Peyer's patch (tissue), 4 donors: ENCODE measurements around the gene SLC6A16. TPM values are rescaled to one million over a fixed set of nuclear protein-coding genes. Genes with fewer than 3 reads are reported as not detected.

Source experiments
- DNase-seq, 3 donors: peaks; one replicate each; pipeline ENCODE4 v3.0.0-alpha.2; 2017 to 2019
- H3K27ac ChIP-seq, 4 donors: fragments of 200-600 bp; sonication (generic); one replicate each; pipeline ENCODE4 v1.5.1; 2016 to 2019
- H3K27me3 ChIP-seq, 2 donors: fragments of 200-600 bp; sonication (generic); one replicate each; pipeline ENCODE4 v1.5.1; 2019
- H3K36me3 ChIP-seq, 3 donors: fragments of 200-600 bp; sonication (generic); one replicate each; pipeline ENCODE4 v1.5.1; 2016 to 2019
- H3K4me1 ChIP-seq, 4 donors: fragments of 200-600 bp; sonication (generic); one replicate each; pipeline ENCODE4 v1.5.1; 2016 to 2019
- H3K4me3 ChIP-seq, 4 donors: fragments of 200-600 bp; sonication (generic); 1 replicate in 3 of 4; 2 replicates in 1 of 4; pipeline ENCODE4 v1.5.1; 2016 to 2019; ENCODE audit warnings: mild to moderate bottlenecking in 1 of 4
- H3K9me3 ChIP-seq, 4 donors: fragments of 200-600 bp; sonication (generic); one replicate each; pipeline ENCODE4 v1.5.1; 2016 to 2019; ENCODE audit warnings: mild to moderate bottlenecking in 1 of 4
- POLR2A ChIP-seq, 2 donors: fragments of 450-650 bp; IDR thresholded peaks; one replicate each; pipeline ENCODE4 v1.5.1; 2017; ENCODE audit warnings: antibody characterized with exemption in 2 of 2, mild to moderate bottlenecking in 2 of 2, moderate library complexity in 2 of 2
- small RNA-seq, 2 donors: library from RNA; depleted of rRNA; stranded (forward); fragments of <200 nt; gene quantifications; one replicate each; pipeline ENCODE3, GENCODE V24; 2016
- total RNA-seq, 4 donors: library from RNA; depleted of rRNA; stranded (reverse); fragments of >200 nt; gene quantifications; one replicate each; pipeline ENCODE4 v1.1.0, GENCODE V29; 2016
- TF ChIP-seq, protein P1 (sequence below), 6 experiments: fragments of 450-650 bp in 4 of 6; fragments of 200-600 bp in 2 of 6; sonication (generic) in 1 of 6; IDR thresholded peaks; one replicate each; pipeline ENCODE4 v1.5.1; 2017 to 2019; ENCODE audit warnings: antibody characterized with exemption in 6 of 6, mild to moderate bottlenecking in 3 of 6, moderate library complexity in 1 of 6

SLC6A16 gene
- total RNA-seq, 4 donors from 2014 or later, result 0.27 to 5.8 TPM; not detected in 2

DNA sequence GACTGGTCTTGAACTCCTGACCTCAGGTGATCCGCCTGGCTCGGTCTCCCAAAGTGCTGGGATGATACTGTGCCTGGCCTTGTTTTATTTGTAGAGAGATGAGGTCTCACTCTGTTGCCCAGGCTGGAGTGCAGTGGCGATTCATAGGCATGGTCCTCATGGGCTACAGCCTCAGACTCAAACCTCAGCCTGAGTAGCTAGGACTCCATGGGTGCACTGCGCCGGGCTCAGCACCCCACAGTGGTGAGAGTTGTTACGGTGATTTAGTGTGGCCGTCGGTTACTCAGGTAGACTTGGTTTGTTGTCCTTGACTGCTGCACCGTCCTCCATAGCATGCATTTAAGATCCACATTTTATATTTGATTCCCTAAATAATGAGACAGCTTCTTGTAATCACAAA, 80.7 kb downstream of the SLC6A16 start:
- TF ChIP-seq, protein P1, sequence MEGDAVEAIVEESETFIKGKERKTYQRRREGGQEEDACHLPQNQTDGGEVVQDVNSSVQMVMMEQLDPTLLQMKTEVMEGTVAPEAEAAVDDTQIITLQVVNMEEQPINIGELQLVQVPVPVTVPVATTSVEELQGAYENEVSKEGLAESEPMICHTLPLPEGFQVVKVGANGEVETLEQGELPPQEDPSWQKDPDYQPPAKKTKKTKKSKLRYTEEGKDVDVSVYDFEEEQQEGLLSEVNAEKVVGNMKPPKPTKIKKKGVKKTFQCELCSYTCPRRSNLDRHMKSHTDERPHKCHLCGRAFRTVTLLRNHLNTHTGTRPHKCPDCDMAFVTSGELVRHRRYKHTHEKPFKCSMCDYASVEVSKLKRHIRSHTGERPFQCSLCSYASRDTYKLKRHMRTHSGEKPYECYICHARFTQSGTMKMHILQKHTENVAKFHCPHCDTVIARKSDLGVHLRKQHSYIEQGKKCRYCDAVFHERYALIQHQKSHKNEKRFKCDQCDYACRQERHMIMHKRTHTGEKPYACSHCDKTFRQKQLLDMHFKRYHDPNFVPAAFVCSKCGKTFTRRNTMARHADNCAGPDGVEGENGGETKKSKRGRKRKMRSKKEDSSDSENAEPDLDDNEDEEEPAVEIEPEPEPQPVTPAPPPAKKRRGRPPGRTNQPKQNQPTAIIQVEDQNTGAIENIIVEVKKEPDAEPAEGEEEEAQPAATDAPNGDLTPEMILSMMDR (IDR thresholded peaks at IDR 0.05), result no peak
- TF ChIP-seq POLR2A (IDR thresholded peaks at IDR 0.05), result no peak
- Histone ChIP-seq H3K27me3 (no peaks in the 10 kb centered on the region), H3K36me3 (no peaks in the 10 kb centered on the region), H3K9me3 (no peaks in the 10 kb centered on the region), H3K4me3 (no peak overlapping the region), H3K4me1 (no peaks in the 10 kb centered on the region), H3K27ac (no peak overlapping the region)
- DNase-seq, result peak in 1 of 3 donors; percentile 25

DNA sequence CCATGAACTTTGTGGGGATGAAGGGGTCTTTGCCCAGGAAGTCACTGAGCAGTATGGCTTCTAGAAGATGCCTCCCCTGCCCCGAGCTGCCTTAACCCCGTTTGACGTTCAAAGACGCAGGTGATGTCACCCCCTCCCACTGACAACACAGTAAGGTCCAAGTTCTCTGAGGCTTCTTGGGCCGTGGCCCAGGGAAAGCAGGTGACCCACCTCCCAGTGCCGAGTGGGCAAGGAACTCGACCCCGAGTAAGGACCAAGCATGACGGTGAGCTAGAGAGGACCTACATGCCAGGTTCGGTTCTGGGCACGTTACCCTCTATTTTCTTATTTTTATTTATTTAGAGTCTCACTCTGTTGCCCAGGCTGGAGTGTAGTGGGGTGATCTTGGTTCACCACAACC, 81.3 kb downstream of the SLC6A16 start:
- peak in 1 of 3 donors; percentile 13 for DNase-seq
- Histone ChIP-seq H3K4me3 (no peak overlapping the region), H3K4me1 (no peaks in the 10 kb centered on the region), H3K27me3 (no peaks in the 10 kb centered on the region), H3K36me3 (no peaks in the 10 kb centered on the region), H3K9me3 (no peaks in the 10 kb centered on the region), H3K27ac (no peak overlapping the region)
- TF ChIP-seq, protein P1 (IDR thresholded peaks at IDR 0.05), result no peak
- TF ChIP-seq POLR2A (IDR thresholded peaks at IDR 0.05), result no peak

DNA sequence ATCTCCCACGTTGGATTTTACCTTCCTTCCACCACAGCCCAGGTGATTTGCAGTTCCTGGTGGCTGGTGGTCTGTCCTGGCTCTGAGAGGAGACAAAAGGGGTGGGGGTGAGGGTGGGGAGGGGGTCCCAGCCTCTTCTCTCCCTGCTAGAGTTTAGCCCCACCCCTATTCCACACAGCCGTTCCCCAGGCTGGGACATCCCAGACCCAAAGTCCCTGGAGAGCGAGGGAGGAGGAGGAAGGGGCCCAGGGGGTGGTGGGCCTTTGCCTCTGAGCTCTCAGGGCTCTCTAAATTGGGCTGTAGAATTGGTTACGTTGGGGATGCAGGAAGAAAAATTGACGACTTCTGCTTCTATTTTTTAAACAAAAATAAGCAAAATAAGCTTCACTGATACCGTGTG, 81.9 kb downstream of the SLC6A16 start:
- Histone ChIP-seq H3K27me3 (no peaks in the 10 kb centered on the region), H3K4me3 (no peak overlapping the region), H3K4me1 (no peaks in the 10 kb centered on the region), H3K27ac (no peak overlapping the region), H3K36me3 (no peaks in the 10 kb centered on the region), H3K9me3 (no peaks in the 10 kb centered on the region)
- TF ChIP-seq, protein P1 (IDR thresholded peaks at IDR 0.05), result no peak
- no peak for TF ChIP-seq POLR2A (IDR thresholded peaks at IDR 0.05)
- peak in 1 of 3 donors; percentile 6 for DNase-seq

DNA sequence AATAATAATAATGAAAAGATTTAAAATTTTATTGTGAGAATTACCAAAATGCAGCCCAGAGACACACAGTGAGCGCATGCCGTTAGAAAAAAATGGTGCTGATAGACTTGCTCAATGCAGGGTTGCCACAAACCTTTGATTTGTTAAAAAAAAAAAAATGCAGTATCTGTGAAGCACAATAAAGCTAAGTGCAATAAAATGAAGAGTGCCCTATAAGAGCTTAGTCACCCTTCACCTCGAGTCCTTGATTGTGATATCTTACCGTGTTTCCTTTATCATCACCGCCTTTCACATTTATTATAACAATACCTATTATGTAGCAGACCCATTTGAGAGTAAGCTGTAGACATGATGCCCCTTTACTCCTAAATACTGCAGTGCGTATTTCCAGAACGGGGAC, 83.2 kb downstream of the SLC6A16 start:
- Histone ChIP-seq H3K27ac (no peak overlapping the region), H3K36me3 (no peaks in the 10 kb centered on the region), H3K9me3 (no peaks in the 10 kb centered on the region), H3K27me3 (no peaks in the 10 kb centered on the region), H3K4me1 (no peaks in the 10 kb centered on the region), H3K4me3 (no peak overlapping the region)
- DNase-seq, result peak in 1 of 3 donors; percentile 7
- TF ChIP-seq POLR2A (IDR thresholded peaks at IDR 0.05), result no peak
- TF ChIP-seq, protein P1 (IDR thresholded peaks at IDR 0.05), result no peak

Small RNA genes within 50 kb of the gene (small RNA-seq; reads per million reads assigned to genes)
- 0 reads per million in 2 donors for gene MIR4324

Other genes starting within 250 kb of the SLC6A16 start
- gene SNRNP70, start 239.7 kb downstream of the SLC6A16 start, total RNA-seq, result 100 to 1,000 TPM; 240 to 520 (median 395) TPM
- gene LIN7B, start 210.8 kb downstream of the SLC6A16 start, total RNA-seq, result 10 to 100 TPM in 3 of 4 donors, not detected in 1; 13.5 to 29.4 (median 18.0) TPM
- gene C19orf73, start 206.0 kb downstream of the SLC6A16 start, total RNA-seq, result 1 to 10 TPM in 3 of 4 donors, not detected in 1; 3.6 to 6.1 (median 4.6) TPM
- gene PPFIA3, start 205.6 kb downstream of the SLC6A16 start, total RNA-seq, result 10 to 100 TPM; 12.7 to 24.8 (median 16.4) TPM
- under 1 TPM in 3 of 4 donors, not detected in 1; 0.35 to 0.76 (median 0.67) TPM for gene HRC, start 169.8 kb downstream of the SLC6A16 start, total RNA-seq
- 100 to 1,000 TPM; 228 to 419 (median 258) TPM for gene TRPM4, start 167.4 kb downstream of the SLC6A16 start, total RNA-seq
- gene CD37, start 10.2 kb upstream of the SLC6A16 start, total RNA-seq, result 100 to 1,000 TPM in 1 of 4 donors, 10 to 100 TPM in 3; 12.3 to 203 (median 48.4) TPM
- gene TEAD2, start 37.2 kb upstream of the SLC6A16 start, total RNA-seq, result 10 to 100 TPM in 1 of 4 donors, 1 to 10 TPM in 3; 1.2 to 28.1 (median 7.9) TPM
- not detected for gene DKKL1, start 38.7 kb upstream of the SLC6A16 start, total RNA-seq
- not detected for gene KASH5, start 63.1 kb upstream of the SLC6A16 start, total RNA-seq
- not detected for gene PTH2, start 98.2 kb upstream of the SLC6A16 start, total RNA-seq
- not detected for gene GFY, start 100.2 kb upstream of the SLC6A16 start, total RNA-seq
- 1 to 10 TPM in 3 of 4 donors, not detected in 1; 1.2 to 2.0 (median 1.7) TPM for gene SLC17A7, start 116.3 kb upstream of the SLC6A16 start, total RNA-seq
- 100 to 1,000 TPM in 3 of 4 donors, 10 to 100 TPM in 1; 96.2 to 229 (median 115) TPM for gene PIH1D1, start 126.6 kb upstream of the SLC6A16 start, total RNA-seq
- 10 to 100 TPM; 33.8 to 53.6 (median 49.1) TPM for gene ALDH16A1, start 128.0 kb upstream of the SLC6A16 start, total RNA-seq
- gene FLT3LG, start 149.0 kb upstream of the SLC6A16 start, total RNA-seq, result 10 to 100 TPM in 1 of 4 donors, 1 to 10 TPM in 3; 2.8 to 22.3 (median 5.0) TPM
- gene RPL13A, start 162.4 kb upstream of the SLC6A16 start, total RNA-seq, result 1,000 to 10,000 TPM; 1,523 to 3,539 (median 1,798) TPM
- gene RPS11, start 171.2 kb upstream of the SLC6A16 start, total RNA-seq, result 1,000 to 10,000 TPM; 1,400 to 3,556 (median 1,785) TPM
- gene FCGRT, start 187.5 kb upstream of the SLC6A16 start, total RNA-seq, result 100 to 1,000 TPM; 239 to 985 (median 837) TPM
- 100 to 1,000 TPM in 3 of 4 donors, 10 to 100 TPM in 1; 78.6 to 199 (median 151) TPM for gene RCN3, start 202.8 kb upstream of the SLC6A16 start, total RNA-seq